Measurements from ENCODE around the gene PPP1R3A.

Gene PPP1R3A

DNA sequence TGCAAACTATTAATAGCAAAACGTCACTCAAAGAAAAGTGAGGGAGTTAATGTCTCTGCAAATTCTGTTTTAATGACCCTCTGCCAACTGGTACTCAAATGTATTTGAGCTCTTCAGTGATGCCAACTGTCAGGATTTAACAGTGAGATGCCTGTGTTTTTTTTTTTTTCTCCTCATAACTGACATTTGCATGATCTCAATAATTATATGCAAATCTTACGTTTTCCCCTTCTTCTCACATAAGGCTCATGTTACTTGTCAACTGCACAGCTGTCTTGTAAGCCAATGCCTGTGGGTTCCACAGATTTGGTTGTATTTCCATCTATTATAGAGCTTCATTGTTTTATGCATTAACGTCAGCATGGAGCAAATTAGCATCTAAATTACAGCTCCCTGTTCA lies 38.2 kb downstream of the PPP1R3A start:
- peak; percentile 51 for DNase-seq

DNA sequence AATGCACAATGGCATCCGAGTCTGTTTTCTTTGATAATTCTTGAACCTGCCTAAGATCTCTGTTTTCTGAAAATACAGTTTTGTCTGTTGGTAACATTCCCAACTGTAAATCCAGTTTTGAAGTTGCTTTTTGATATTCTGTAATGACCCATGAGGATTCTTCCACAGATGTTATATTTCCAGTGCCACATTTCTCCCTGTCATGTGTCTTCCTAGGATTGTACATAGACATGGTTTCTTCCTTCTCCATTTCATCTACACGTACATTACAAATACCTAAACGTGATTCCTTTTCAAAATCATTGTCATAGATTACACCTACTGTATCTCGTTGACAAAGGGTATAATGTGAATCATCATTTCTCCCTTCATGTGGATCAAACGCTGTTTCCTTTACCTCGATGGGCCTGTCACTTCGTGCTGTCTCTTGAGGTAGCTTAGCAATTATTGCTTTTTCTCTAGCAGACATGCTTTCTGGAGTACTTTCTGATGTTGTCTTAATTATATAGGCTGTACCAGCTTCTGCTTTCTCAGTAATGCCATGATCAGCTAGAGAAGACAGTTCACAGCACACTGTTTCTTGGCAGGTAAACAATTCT lies 40.3 kb downstream of the PPP1R3A start:
- no peak for DNase-seq

DNA sequence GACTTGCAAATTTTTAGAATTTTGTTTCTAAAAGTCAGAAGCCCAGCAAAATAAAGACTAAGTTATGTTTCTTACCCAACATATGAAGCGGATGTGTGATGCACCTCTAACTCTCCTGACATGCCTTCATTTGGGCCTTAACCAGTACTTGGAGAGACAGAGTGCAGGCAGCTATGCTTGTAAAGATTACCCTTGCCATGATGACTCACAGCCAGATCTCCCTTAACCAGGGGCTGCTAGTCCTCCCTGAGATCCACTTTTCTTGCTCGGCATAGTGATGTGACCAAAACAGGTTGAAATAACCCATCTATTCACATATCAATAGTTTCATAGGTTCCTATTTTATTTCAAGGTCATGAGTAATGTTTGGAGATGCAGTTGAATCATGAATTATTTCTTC lies 43.6 kb downstream of the PPP1R3A start:
- no peak for DNase-seq

DNA sequence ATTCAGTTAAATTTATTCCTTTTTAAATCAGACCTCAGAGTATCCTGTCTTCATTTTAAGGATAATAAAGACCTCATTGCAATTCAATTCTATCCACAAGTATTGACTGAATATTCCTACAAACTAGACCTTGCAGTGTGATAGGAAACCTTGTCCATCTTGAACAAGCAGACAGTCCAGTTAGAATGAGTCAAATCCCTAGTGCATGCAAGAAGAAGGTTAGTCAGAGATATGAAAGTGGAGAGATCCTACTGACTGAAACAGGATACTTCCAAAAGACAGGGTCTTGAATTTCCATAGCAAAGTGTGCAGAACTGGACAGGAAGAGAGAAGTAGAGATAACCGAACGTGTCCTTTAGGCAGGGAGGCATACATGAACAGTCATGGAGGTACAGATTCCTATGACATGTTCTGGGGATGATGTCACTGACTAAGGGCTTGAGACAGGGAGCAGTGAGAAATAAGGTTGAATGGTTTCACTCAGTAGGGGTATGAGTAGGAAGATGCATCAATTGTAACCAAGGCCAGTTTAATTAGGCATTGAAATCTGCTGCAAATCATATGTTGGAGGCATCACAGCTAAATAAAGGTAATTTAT lies 45.2 kb downstream of the PPP1R3A start:
- no peak for DNase-seq

DNA sequence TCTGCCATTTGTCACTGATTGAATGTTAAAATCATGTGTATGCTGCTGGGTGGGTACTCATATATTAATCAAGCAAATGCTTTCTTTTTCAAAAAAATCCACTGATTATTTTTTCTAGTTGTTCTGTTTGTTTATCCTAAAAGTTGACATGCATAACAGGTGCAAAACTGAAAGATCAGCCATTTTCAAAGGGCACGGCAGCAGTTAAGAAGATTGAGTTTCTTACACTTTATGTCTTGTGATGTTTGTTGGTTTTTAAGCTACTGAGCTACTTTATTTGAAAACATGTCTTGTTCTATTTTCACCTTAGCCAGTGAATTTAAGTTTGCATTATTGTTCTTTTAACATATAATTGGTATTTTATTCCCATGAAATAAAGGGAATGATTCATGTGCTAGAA lies 45.8 kb downstream of the PPP1R3A start:
- no peak for DNase-seq

DNA sequence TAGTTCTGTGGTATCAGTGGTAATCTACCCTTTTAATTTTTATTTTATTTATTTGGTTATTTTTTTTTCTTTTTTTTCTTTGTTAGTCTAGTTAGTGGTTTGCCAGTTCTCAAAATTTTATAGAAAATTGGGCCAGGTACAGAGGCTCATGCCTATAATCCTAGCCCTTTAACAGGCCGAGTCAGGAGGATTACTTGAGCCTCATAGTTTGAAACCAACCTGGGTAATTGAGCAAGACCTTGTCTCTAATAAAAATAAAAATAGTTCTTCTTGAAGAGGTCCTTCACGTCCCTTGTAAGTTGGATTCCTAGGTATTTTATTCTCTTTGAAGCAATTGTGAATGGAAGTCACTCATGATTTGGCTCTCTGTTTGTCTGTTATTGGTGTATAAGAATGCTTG lies 51.5 kb downstream of the PPP1R3A start:
- DNase-seq, result no peak

DNA sequence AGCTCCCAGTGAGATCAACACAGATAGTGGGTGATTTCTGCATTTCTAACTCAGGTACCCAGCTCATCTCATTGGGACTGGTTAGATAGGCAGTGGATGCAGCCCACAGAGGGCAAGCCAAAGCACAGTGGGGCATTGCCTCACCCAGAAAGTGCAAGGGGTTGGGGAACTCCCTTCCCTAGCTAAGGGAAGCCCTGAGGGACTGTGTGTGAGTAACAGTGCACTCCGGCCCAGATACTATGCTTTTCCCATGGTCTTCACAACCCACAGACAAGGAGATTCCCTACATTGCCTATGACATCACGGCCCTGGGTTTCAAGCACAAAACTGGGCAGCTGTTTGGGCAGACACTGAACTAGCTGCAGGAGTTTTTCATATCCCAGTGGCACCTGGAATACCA lies 62.8 kb downstream of the PPP1R3A start:
- DNase-seq, result no peak

DNA sequence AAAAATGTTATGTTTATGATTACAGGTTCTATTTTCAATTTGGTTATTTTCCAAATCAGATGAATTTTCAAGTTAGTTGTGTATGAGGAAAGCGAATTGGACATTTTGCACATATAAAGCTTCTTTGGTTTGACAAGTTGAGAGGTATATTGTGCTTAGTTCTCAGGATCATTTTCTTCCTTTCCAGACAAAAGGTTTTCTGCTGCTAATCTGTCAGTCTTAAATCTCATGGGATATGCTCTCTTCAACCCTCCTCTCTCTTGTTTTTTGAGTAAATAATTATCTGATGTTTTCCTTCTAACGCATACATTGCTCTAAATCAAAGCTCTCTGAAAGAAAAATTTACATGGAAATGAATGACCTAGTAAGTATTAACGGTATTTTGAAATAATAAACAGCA lies 77.9 kb downstream of the PPP1R3A start:
- no peak for DNase-seq

DNA sequence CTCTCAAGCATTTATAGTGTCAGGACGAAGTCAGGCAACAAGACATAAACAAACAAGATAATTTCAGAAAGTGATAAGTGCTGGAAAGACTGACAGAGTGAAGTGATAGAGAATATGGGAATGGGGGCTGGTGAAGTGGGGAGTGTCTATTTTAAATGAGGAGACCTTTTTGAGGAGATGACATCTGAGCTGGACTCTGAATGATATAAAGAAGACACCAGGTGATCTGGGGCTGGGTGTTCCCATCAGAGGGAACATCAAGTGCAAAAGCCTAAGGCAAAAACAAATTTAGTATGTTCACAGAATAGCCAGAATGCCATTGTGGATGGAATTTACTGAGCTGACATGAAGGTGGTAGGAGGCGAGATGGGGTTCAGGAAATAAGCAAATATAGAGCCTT lies 83.4 kb downstream of the PPP1R3A start:
- DNase-seq, result no peak

DNA sequence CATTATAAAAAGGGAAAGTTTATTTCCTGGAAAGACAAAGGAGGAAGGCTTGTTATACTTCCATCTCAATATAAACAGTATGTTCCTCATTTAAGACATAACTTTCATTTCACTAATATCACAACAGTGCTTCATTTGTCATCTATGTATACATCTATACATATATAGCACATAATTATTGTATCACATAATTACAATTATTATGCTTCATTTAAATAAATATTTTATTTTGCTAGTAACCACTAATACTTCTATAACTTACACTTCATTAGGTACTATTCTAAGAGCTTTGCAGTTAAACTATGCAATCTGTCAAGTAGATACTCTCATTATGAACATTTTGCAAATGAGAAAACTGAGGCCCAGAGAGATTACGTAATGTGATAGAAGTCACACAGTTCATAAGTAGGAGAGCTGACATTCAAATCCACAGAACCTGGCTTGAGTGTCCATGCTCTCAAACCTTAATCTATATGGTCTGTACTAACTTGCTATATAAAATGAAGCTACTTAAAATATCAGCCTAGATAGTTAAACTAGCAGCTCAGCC lies 86.5 kb downstream of the PPP1R3A start:
- no peak for DNase-seq

DNA sequence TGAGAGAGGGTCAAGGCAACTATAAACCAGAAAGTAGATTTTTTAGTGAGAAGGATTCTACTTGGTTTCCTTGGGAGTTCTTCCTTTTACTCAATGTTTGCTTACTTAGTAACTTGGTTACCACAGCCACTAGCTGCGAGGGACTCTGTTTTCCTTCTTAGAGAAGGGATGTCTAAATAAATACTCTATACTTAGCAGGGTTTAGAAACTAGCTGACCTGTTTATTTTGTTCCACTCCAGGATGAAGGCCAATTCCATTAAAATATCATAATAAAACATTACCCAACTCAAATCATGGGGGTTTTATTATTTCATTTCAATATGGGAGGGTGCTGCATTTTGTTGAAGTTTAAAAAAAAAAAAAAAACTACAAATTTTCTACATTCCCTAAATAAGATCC lies 87.3 kb downstream of the PPP1R3A start:
- no peak for DNase-seq

DNA sequence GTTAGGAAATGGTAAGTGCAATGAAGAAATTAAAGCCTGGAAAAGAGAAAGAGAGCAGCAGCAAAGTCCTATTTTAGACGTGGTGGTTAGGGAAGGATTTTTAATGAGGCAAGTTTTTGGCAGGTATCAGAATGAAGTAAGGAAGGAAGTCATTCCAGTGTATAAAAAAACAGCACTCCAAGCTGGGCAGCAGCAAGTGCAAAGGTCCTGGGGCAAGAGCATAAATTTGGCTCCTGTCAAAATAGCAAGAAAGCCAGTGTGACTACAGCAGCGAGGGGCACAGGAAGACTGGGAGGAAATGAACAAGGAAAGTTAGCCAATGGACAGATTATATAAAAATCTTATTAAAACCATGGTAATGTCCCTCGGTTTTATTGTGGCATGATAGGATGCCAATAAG lies 90.2 kb downstream of the PPP1R3A start:
- no peak for DNase-seq
